GM08714 (cell line): ENCODE results near the gene ABCC9.
"Not testable (repeated sequence)": the region's sequence is repeated elsewhere in the genome, so short reads cannot be mapped to it uniquely, and the experiment has no call there.

ENCODE experiments used
- H3K4me3 ChIP-seq: fragments of 200-500 bp; sonication (Bioruptor generic); 2 replicates; pipeline ENCODE4 v1.5.1; 2014; ENCODE audit warnings: mild to moderate bottlenecking, low read length, inconsistent platforms
- ZNF274 ChIP-seq: IDR thresholded peaks from 2 replicates; pipeline ENCODE4 v1.6.1; 2012; ENCODE audit warnings: mild to moderate bottlenecking, low read depth, low read length

ABCC9 gene

GRCh38 chr12:21806255-21806654 lies 135.0 kb downstream of the ABCC9 start:
- no peak overlapping the region for H3K4me3 ChIP-seq
- TF ChIP-seq ZNF274, result no peak

- no peak overlapping the region for H3K4me3 ChIP-seq
- no peak for TF ChIP-seq ZNF274
Observed at GRCh38 chr12:21801522-21802288, 139.5 kb downstream of the ABCC9 start.

GRCh38 chr12:21800011-21800410 lies 141.2 kb downstream of the ABCC9 start:
- no peak overlapping the region for H3K4me3 ChIP-seq
- TF ChIP-seq ZNF274, result no peak

GRCh38 chr12:21797539-21797938 lies 143.7 kb downstream of the ABCC9 start:
- H3K4me3 ChIP-seq, result no peak overlapping the region

GRCh38 chr12:21795648-21796328 lies 145.4 kb downstream of the ABCC9 start:
- no peak overlapping the region for H3K4me3 ChIP-seq
- no peak for TF ChIP-seq ZNF274

More at GRCh38 chr12:21797539-21797938, 143.7 kb downstream of the ABCC9 start:
- no peak for TF ChIP-seq ZNF274

GRCh38 chr12:21794807-21795595 lies 146.2 kb downstream of the ABCC9 start:
- not testable (repeated sequence) for H3K4me3 ChIP-seq

- not testable (repeated sequence) for H3K4me3 ChIP-seq
Observed at GRCh38 chr12:21789687-21790086, 151.5 kb downstream of the ABCC9 start.

GRCh38 chr12:21788089-21788983 lies 152.9 kb downstream of the ABCC9 start:
- no peak for TF ChIP-seq ZNF274
- H3K4me3 ChIP-seq, result no peak overlapping the region

GRCh38 chr12:21786041-21786531 lies 155.1 kb downstream of the ABCC9 start:
- TF ChIP-seq ZNF274, result no peak
- no peak overlapping the region for H3K4me3 ChIP-seq

- H3K4me3 ChIP-seq, result not testable (repeated sequence)
Observed at GRCh38 chr12:21782723-21783122, 158.5 kb downstream of the ABCC9 start.

GRCh38 chr12:21780786-21781185 lies 160.4 kb downstream of the ABCC9 start:
- no peak overlapping the region for H3K4me3 ChIP-seq
- no peak for TF ChIP-seq ZNF274

- no peak for TF ChIP-seq ZNF274
- H3K4me3 ChIP-seq, result no peak overlapping the region
Observed at GRCh38 chr12:21776175-21776574, 165.1 kb downstream of the ABCC9 start.

- no peak for TF ChIP-seq ZNF274
- H3K4me3 ChIP-seq, result no peak overlapping the region; the same call in 1 of the 2 replicates
Observed at GRCh38 chr12:21775133-21775820, 165.9 kb downstream of the ABCC9 start.
